WTC11 (cell line): ENCODE results near the gene GNMT. TPM values are rescaled to one million over a fixed set of nuclear protein-coding genes. Genes with fewer than 3 reads are reported as not detected.

ENCODE experiments used
- ATAC-seq: fragments of 200-7000 bp; cut with Tn5 transposase; 2 replicates; pipeline ENCODE4 v1.10.0; 2021; ENCODE audit warnings: mild to moderate bottlenecking, moderate library complexity
- CTCF ChIA-PET: fragments of 300-600 bp; sonication (Branson Sonifier 250); formaldehyde crosslinking; loops from one replicate; lab custom pipeline; 2021; ENCODE audit warnings: antibody characterized with exemption; lab: Charles Lee
- POLR2A ChIA-PET: fragments of 350-600 bp; sonication (Branson Sonifier 250); formaldehyde crosslinking; loops from one replicate; lab custom pipeline; 2021; ENCODE audit warnings: antibody characterized with exemption; lab: Charles Lee
- DNase-seq: peaks from one replicate; pipeline ENCODE4 v3.0.0; 2021; ENCODE audit warnings: low spot score
- H3K27ac Mint-ChIP-seq: 2 replicates; pipeline ENCODE4 v1.8.0; 2021; ENCODE audit warnings: mixed read lengths
- H3K27me3 Mint-ChIP-seq: 2 replicates; pipeline ENCODE4 v1.8.0; 2021; ENCODE audit warnings: low read depth, mild to moderate bottlenecking, moderate library complexity, mixed read lengths
- H3K36me3 Mint-ChIP-seq: 2 replicates; pipeline ENCODE4 v1.8.0; 2021; ENCODE audit warnings: mixed read lengths
- H3K4me1 Mint-ChIP-seq: 2 replicates; pipeline ENCODE4 v1.8.0; 2022; ENCODE audit warnings: mixed read lengths
- H3K4me3 Mint-ChIP-seq: 2 replicates; pipeline ENCODE4 v1.8.0; 2021; ENCODE audit warnings: mild to moderate bottlenecking, moderate library complexity, mixed read lengths
- H3K9me3 Mint-ChIP-seq: 2 replicates; pipeline ENCODE4 v1.8.0; 2021; ENCODE audit warnings: mixed read lengths
- CBFB ChIP-seq: sonication (generic); formaldehyde crosslinking; IDR thresholded peaks from 2 replicates; pipeline ENCODE4 v1.8.1; 2022; ENCODE audit warnings: mild to moderate bottlenecking, low read depth, missing genetic modification reagents
- CREM ChIP-seq: sonication (generic); formaldehyde crosslinking; IDR thresholded peaks from 2 replicates; pipeline ENCODE4 v1.8.1; 2022; ENCODE audit warnings: mild to moderate bottlenecking, missing genetic modification reagents, moderate library complexity
- CTCF ChIP-seq: fragments of 200-600 bp; IDR thresholded peaks from 2 replicates; pipeline ENCODE4 v1.8.0; 2022; ENCODE audit warnings: antibody characterized with exemption
- E2F4 ChIP-seq: sonication (generic); formaldehyde crosslinking; IDR thresholded peaks from 2 replicates; pipeline ENCODE4 v1.8.1; 2022; ENCODE audit warnings: low read depth, mild to moderate bottlenecking, moderate library complexity, missing genetic modification reagents, borderline replicate concordance
- ELF4 ChIP-seq: sonication (generic); formaldehyde crosslinking; IDR thresholded peaks from 2 replicates; pipeline ENCODE4 v1.8.1; 2022; ENCODE audit warnings: low read depth, mild to moderate bottlenecking, moderate library complexity, missing genetic modification reagents
- FOXP1 ChIP-seq: sonication (generic); formaldehyde crosslinking; IDR thresholded peaks from 2 replicates; pipeline ENCODE4 v1.8.0; 2022; ENCODE audit warnings: missing genetic modification reagents, mild to moderate bottlenecking, moderate library complexity, borderline replicate concordance
- NR2C2 ChIP-seq: sonication (generic); formaldehyde crosslinking; IDR thresholded peaks from 2 replicates; pipeline ENCODE4 v1.8.0; 2022; ENCODE audit warnings: mild to moderate bottlenecking, missing genetic modification reagents
- PREB ChIP-seq: sonication (generic); formaldehyde crosslinking; IDR thresholded peaks from 2 replicates; pipeline ENCODE4 v1.8.1; 2022; ENCODE audit warnings: mild to moderate bottlenecking, missing genetic modification reagents, moderate library complexity, borderline replicate concordance
- RELA ChIP-seq: sonication (generic); formaldehyde crosslinking; IDR thresholded peaks from 2 replicates; pipeline ENCODE4 v1.8.1; 2022; ENCODE audit warnings: missing genetic modification reagents, mild to moderate bottlenecking, borderline replicate concordance
- ZNF263 ChIP-seq: sonication (generic); formaldehyde crosslinking; IDR thresholded peaks from 2 replicates; pipeline ENCODE4 v1.8.1; 2022; ENCODE audit warnings: low read depth, mild to moderate bottlenecking, moderate library complexity, missing genetic modification reagents
- ZNF416 ChIP-seq: fragments of 250-450 bp; sonication (Bioruptor Pico); IDR thresholded peaks from 2 replicates; pipeline ENCODE4 v1.9.0; 2021; ENCODE audit warnings: mild to moderate bottlenecking, inconsistent platforms
- ZNF671 ChIP-seq: fragments of 250-450 bp; sonication (Bioruptor Pico); IDR thresholded peaks from 2 replicates; pipeline ENCODE4 v1.8.0; 2021; ENCODE audit warnings: mild to moderate bottlenecking
- total RNA-seq: library from RNA; stranded (reverse); gene quantifications from 3 replicates; pipeline ENCODE4 v1.2.3, GENCODE V29; 2021
- TF ChIP-seq, protein P1 (sequence below): sonication (generic); formaldehyde crosslinking; IDR thresholded peaks from 2 replicates; pipeline ENCODE4 v1.8.0; 2023; ENCODE audit warnings: missing genetic modification reagents, mild to moderate bottlenecking, borderline replicate concordance
- TF ChIP-seq, protein P2 (sequence below): sonication (generic); formaldehyde crosslinking; conservative IDR thresholded peaks from 2 replicates; pipeline ENCODE4 v1.8.1; 2022; ENCODE audit warnings: mild to moderate bottlenecking, missing genetic modification reagents
- TF ChIP-seq, protein P3 (sequence below): fragments of 250-450 bp; sonication (Bioruptor Pico); IDR thresholded peaks from 2 replicates; pipeline ENCODE4 v1.8.0; 2021; ENCODE audit warnings: mild to moderate bottlenecking

The GNMT gene
- total RNA-seq, 1 experiment from 2014 or later: 2.0 TPM

DNA sequence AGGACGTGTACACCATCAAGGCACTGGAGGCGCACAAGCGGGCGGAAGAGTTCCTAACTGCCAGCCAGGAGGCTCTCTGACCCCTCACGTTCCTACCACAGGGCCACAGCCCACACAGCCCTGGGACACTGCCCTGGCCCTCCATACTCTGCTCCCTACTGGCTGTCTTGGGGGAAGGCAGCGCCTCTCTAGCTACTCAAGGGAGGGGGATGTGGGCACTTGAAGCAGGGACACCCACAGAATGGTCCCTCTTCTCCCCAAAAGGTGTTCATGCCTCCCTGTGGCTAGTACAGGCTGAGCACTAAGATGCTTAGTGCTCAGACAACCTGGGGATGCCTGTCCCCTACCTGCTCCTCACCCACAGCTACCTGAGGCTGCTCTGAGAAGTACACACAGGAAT is 50.7 kb downstream of the GNMT start:
- H3K4me3 Mint-ChIP-seq: no peak overlapping the region
- CTCF ChIA-PET: interaction anchor here (1.2 to 1.3 kb wide), 2 partner anchors 12 to 40 kb away, joined by 3 to 5 read pairs; no protein-coding TSS in a partner anchor

More for the DNA sequence above, 50.7 kb downstream of the GNMT start:
- no peak overlapping the region for H3K27ac Mint-ChIP-seq
- peaks cover 48% of the 10 kb centered on the region for H3K36me3 Mint-ChIP-seq
- ATAC-seq (peak; percentile 6; the same call in 1 of the 2 replicates), DNase-seq (no peak)
- POLR2A ChIA-PET: no interaction called here
- H3K27me3 Mint-ChIP-seq: no peaks in the 10 kb centered on the region
- no peaks in the 10 kb centered on the region for H3K9me3 Mint-ChIP-seq
- no peak for TF ChIP-seq ZNF671 (CRISPR knock-in tag)
- TF ChIP-seq ZNF263: no peak
- no peak for TF ChIP-seq RELA
- TF ChIP-seq PREB (CRISPR knock-in tag): no peak
- TF ChIP-seq CTCF: no peak
- TF ChIP-seq, protein P1, sequence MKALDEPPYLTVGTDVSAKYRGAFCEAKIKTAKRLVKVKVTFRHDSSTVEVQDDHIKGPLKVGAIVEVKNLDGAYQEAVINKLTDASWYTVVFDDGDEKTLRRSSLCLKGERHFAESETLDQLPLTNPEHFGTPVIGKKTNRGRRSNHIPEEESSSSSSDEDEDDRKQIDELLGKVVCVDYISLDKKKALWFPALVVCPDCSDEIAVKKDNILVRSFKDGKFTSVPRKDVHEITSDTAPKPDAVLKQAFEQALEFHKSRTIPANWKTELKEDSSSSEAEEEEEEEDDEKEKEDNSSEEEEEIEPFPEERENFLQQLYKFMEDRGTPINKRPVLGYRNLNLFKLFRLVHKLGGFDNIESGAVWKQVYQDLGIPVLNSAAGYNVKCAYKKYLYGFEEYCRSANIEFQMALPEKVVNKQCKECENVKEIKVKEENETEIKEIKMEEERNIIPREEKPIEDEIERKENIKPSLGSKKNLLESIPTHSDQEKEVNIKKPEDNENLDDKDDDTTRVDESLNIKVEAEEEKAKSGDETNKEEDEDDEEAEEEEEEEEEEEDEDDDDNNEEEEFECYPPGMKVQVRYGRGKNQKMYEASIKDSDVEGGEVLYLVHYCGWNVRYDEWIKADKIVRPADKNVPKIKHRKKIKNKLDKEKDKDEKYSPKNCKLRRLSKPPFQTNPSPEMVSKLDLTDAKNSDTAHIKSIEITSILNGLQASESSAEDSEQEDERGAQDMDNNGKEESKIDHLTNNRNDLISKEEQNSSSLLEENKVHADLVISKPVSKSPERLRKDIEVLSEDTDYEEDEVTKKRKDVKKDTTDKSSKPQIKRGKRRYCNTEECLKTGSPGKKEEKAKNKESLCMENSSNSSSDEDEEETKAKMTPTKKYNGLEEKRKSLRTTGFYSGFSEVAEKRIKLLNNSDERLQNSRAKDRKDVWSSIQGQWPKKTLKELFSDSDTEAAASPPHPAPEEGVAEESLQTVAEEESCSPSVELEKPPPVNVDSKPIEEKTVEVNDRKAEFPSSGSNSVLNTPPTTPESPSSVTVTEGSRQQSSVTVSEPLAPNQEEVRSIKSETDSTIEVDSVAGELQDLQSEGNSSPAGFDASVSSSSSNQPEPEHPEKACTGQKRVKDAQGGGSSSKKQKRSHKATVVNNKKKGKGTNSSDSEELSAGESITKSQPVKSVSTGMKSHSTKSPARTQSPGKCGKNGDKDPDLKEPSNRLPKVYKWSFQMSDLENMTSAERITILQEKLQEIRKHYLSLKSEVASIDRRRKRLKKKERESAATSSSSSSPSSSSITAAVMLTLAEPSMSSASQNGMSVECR (CRISPR knock-in tag): no peak
- TF ChIP-seq ELF4 (CRISPR knock-in tag): no peak
- TF ChIP-seq, protein P2, sequence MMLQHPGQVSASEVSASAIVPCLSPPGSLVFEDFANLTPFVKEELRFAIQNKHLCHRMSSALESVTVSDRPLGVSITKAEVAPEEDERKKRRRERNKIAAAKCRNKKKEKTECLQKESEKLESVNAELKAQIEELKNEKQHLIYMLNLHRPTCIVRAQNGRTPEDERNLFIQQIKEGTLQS (CRISPR knock-in tag): no peak
- no peak for TF ChIP-seq FOXP1 (CRISPR knock-in tag)
- TF ChIP-seq NR2C2 (CRISPR knock-in tag): no peak
- no peak for TF ChIP-seq E2F4
- no peak for TF ChIP-seq ZNF416
- no peak for TF ChIP-seq CREM (CRISPR knock-in tag)
- TF ChIP-seq, protein P3, sequence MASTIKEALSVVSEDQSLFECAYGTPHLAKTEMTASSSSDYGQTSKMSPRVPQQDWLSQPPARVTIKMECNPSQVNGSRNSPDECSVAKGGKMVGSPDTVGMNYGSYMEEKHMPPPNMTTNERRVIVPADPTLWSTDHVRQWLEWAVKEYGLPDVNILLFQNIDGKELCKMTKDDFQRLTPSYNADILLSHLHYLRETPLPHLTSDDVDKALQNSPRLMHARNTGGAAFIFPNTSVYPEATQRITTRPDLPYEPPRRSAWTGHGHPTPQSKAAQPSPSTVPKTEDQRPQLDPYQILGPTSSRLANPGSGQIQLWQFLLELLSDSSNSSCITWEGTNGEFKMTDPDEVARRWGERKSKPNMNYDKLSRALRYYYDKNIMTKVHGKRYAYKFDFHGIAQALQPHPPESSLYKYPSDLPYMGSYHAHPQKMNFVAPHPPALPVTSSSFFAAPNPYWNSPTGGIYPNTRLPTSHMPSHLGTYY (CRISPR knock-in tag): no peak
- no peak for TF ChIP-seq CBFB (CRISPR knock-in tag)
- TF ChIP-seq, all 79 proteins: peak for 0
- H3K4me1 Mint-ChIP-seq: peaks cover 27% of the 10 kb centered on the region
